ENCODE measurements around the gene GHRHR.

The GHRHR gene

GRCh38 chr7:30984359-30985107 lies 20.8 kb downstream of the GHRHR start:
- DNase-seq (ENCODE audit: low read depth in 1 of 2, low spot score in 1 of 2), result no peak

DNA sequence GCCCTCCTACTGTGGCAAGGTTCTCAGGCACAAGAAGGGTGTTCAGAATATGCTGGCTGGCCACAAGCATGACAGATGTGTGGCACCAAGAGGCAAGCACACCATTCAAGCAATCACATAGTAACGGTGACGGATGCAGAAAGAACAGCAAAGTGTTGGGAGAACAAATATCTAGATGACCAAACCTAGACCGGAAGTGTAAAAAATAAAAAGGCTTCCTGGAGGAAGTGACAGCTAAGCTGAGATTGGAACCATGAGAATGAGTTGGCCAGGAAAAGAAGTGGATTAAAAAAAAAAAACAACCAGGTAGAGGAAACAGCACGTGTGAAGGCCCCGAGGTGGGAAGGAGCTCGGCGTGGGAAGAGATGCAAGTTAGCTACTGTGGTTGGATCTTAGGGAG lies 22.0 kb downstream of the GHRHR start:
- DNase-seq (ENCODE audit: low read depth in 1 of 2, low spot score in 1 of 2), result no peak

DNA sequence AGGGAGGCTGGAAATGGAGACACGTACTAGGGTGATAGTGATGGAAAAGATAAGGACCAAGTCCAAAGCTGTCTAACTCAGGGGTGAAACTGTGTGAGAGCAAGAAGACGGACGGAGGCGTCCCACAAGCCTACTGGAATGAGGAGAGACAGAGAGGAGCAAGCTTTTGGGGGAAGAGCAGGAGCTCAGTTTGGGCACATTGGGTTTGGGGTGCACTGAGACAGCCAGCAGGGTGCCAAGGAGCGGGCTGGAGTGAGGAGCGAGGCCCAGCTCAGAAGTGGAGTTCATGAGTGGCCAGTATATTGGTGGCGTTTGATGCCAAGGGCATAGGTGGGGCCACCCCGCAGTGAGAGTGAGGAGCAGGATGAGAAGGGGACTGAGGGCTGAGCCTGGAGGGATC lies 22.6 kb downstream of the GHRHR start:
- no peak for DNase-seq (ENCODE audit: low read depth in 1 of 2, low spot score in 1 of 2)

GRCh38 chr7:30986738-30987137 lies 23.0 kb downstream of the GHRHR start:
- no peak for DNase-seq (ENCODE audit: low read depth in 1 of 2, low spot score in 1 of 2)

GRCh38 chr7:30987178-30987577 lies 23.4 kb downstream of the GHRHR start:
- DNase-seq (ENCODE audit: low read depth in 1 of 2, low spot score in 1 of 2), result no peak

DNA sequence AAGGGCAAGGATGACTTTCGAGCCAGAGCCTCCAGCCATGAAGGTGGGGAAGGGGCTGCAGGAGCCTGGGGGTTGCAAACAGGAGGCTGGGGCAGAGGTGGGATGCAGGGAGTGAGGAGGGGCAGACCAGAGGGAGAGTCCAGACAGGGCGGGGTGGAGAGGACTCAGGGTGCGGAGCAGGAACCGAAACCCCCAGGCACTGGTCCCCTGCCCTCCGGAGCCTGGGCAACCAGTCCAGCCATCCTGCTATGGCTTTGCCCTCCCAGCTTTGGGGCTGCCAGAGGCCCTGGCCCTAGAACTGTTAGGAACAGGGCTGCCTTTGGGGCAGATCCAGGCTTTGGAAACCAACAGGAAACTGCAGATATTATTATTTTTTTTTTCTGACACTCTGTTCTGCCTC lies 24.2 kb downstream of the GHRHR start:
- no peak for DNase-seq (ENCODE audit: low read depth in 1 of 2, low spot score in 1 of 2)

DNA sequence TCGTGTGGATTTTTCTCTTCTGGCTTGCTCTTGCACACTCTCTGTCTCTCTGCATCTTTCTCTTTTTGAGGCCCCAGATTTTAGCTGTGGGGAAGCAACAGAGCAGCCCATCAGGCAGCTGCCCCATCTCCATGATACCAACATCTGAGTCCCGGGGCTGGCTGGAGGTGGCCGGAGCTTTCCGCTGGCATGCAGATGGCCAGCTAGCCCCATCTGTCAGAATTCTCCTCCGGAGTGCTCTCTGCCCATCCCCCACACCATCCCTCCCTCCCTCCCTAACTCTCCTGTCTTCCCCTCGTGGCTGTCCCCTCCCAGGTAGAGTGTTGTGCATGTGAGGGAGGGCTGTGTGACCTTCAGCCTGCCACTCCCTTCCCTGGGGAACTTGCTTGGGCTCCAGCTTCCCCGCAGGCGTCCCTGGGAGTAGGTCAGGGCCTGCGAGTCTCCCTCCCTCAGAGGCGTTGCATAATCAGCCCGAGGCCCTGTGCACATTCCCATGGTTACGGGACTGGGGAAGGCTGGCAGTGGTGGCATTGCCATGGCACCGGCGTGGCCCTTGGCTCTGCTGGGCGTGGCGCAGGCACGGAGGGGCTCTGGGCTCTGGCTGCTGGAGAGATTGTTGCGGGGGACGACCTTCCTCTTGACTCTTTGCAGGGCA lies 24.7 kb downstream of the GHRHR start:
- DNase-seq (ENCODE audit: low read depth in 1 of 2, low spot score in 1 of 2), result no peak

DNA sequence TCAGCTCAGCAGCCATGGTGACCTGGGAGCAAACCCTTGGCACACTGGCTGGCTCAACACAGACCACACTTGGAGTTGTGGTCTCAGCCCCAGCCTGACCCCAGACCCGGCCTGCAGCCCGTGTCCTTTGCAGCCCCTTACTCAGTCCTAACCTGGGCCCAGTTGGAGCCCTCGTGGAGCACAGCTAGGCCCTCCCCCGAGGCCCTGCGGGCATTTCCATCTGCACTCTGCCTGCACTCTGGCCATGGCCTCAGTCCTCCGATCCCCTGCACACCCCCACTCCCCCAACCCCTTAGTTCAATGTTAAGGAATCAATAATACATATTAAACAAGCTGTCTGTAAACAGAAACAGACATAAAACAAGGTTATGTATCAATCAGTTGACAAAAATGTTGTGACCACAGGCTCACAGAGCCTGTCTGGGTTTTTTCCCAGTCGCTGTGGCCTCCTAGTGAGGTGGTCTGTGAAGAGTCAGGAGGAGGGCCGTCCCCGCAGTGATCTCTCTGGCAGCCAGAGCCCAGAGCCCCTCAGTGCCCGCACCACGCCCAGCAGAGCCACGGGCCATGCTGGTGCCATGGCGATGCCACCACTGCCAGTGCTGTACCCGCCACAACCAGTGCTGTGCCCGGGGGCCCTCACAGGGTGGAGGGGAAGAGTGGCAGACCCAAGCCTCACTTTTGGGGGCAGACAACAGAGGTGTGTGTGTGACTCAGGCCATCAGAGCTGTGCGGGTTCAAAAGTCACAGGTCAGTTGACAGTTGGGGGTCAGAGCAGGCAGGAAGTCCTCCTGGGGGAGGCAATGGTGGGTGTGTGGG lies 25.5 kb downstream of the GHRHR start:
- DNase-seq (ENCODE audit: low read depth in 1 of 2, low spot score in 1 of 2), result no peak

GRCh38 chr7:30989824-30990672 lies 26.3 kb downstream of the GHRHR start:
- no peak for DNase-seq (ENCODE audit: low read depth in 1 of 2, low spot score in 1 of 2)

GRCh38 chr7:30990673-30991170 lies 27.0 kb downstream of the GHRHR start:
- no peak for DNase-seq (ENCODE audit: low read depth in 1 of 2, low spot score in 1 of 2)

GRCh38 chr7:30992414-30992813 lies 28.7 kb downstream of the GHRHR start:
- no peak for DNase-seq (ENCODE audit: low read depth in 1 of 2, low spot score in 1 of 2)

GRCh38 chr7:30994206-30995100 lies 30.7 kb downstream of the GHRHR start:
- DNase-seq (ENCODE audit: low read depth in 1 of 2, low spot score in 1 of 2), result no peak

- no peak for DNase-seq (ENCODE audit: low read depth in 1 of 2, low spot score in 1 of 2)
These were observed 31.8 kb downstream of the GHRHR start for GRCh38 chr7:30995536-30995935.

GRCh38 chr7:30996256-30996655 lies 32.5 kb downstream of the GHRHR start:
- no peak for DNase-seq (ENCODE audit: low read depth in 1 of 2, low spot score in 1 of 2)

GRCh38 chr7:30996883-30997282 lies 33.1 kb downstream of the GHRHR start:
- DNase-seq (ENCODE audit: low read depth in 1 of 2, low spot score in 1 of 2), result no peak

GRCh38 chr7:30997316-30997715 lies 33.6 kb downstream of the GHRHR start:
- DNase-seq (ENCODE audit: low read depth in 1 of 2, low spot score in 1 of 2), result no peak

GRCh38 chr7:30998180-30998579 lies 34.4 kb downstream of the GHRHR start:
- DNase-seq (ENCODE audit: low read depth in 1 of 2, low spot score in 1 of 2), result no peak

- DNase-seq (ENCODE audit: low read depth in 1 of 2, low spot score in 1 of 2), result no peak
These were observed 36.5 kb downstream of the GHRHR start for GRCh38 chr7:31000161-31000693.

- no peak for DNase-seq (ENCODE audit: low read depth in 1 of 2, low spot score in 1 of 2)
These were observed 37.0 kb downstream of the GHRHR start for GRCh38 chr7:31000779-31001178.

DNA sequence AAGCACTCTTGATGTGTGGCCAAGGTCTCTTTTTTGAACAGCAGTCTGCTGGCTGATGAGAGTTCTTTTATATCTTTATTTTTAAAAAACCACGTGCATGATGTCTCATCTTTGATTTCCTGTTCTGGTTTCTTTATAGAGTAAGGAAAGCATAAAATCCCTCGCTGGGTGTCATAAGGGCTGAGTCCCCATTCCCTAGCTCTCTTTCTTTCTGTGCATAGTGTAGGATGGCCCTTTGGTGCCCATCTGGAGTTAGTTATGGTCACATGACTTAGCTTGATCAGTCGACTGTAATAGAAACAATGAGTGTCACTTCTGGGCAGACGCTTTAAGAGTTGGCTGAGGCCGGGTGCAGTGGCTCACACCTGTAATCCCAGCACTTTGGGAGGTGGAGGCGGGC lies 38.5 kb downstream of the GHRHR start:
- DNase-seq (ENCODE audit: low read depth in 1 of 2, low spot score in 1 of 2), result no peak
